IPS-NIHi11 (cell line): Measurements from ENCODE around the gene RNF4.
"Not testable (repeated sequence)": the region's sequence is repeated elsewhere in the genome, so short reads cannot be mapped to it uniquely, and the experiment has no call there.

Experiments
- DNase-seq: peaks from one replicate; pipeline ENCODE4 v3.0.0; 2012; ENCODE audit warnings: mixed read lengths, low spot score

RNF4 gene

DNA sequence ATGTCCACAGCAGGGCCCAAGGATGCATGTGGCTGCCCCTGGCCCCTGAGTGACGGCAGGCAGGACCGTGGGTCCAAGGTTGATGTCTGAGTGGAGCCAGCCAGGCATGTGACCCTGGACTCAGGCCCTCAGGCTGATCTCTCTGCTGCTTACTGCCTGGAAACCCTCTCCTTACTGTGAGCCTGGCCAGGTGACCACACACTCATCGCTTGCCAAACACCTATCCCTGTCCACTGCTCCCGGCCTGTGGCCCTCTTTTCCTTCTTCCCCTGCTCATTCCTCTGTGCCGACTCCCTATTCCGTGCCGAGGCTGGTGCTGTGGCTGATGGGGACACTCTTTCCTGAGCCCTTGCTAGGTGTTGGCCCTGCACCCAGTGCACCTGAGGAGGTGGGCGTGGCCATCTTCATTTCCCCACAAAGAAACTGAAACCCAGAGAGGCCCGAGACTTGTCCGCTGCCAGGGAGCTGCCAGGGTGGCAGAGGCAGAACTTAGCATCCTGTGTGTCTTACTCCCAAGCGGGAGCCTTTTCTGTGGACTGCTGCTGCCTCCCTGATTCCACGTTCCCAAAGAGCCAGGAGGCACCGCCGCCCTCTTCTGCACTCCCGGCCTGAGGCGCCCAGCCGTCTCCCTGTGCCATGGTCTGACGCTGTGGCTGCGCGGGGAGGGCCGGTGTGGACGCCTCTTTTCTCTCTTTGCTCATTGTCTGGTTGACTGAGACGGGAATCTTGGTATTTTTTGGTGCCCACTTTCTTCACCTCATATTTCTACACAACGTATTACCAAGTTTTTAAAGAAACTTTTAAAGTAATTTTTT, 11.2 kb upstream of the RNF4 start:
- no peak for DNase-seq

DNA sequence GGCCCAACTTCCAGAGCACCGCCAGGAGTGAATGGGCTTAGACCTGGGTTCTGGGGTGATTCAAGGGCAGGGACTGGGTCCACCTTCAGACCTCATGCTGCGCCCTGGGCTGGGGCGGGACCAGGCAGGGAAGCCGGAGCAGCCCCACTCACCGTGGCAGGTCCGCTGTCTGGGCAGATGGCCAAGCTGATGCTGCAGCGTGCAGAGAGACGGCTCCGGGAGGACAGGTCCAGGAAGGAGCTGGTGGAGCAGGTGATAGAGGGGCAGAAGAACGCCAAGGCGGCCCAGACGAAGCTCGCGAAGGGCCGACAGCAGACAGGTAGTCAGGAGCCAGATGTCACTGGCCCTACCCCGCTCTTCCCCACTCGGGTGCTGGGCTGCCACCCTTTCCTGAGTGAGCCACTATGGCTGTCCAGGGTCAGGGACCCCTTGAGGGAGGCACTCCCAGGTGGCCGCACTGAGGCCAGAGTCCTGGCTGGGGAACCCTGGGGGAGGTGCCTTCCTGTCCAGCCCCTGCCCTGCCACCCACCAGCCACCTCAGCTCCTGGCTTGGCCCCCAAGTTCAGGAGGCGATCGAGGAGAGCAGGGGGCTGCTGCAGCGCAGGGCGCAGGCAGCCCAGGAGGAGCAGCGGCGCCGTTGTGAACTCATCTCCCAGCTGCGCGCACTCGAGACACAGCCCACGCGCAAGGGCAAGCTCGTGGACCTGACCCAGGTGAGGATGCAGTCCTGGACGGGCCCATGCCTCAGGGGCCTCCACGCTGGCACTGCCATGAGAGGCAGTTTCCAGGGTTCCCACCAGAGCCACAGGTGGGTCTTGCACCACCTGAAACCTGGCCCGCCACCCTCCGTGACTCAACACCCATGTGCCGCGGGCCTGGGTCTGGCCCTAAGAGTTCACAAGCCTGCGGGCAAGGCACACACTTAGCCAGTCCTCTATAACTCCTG, 10.1 kb upstream of the RNF4 start:
- no peak for DNase-seq

DNA sequence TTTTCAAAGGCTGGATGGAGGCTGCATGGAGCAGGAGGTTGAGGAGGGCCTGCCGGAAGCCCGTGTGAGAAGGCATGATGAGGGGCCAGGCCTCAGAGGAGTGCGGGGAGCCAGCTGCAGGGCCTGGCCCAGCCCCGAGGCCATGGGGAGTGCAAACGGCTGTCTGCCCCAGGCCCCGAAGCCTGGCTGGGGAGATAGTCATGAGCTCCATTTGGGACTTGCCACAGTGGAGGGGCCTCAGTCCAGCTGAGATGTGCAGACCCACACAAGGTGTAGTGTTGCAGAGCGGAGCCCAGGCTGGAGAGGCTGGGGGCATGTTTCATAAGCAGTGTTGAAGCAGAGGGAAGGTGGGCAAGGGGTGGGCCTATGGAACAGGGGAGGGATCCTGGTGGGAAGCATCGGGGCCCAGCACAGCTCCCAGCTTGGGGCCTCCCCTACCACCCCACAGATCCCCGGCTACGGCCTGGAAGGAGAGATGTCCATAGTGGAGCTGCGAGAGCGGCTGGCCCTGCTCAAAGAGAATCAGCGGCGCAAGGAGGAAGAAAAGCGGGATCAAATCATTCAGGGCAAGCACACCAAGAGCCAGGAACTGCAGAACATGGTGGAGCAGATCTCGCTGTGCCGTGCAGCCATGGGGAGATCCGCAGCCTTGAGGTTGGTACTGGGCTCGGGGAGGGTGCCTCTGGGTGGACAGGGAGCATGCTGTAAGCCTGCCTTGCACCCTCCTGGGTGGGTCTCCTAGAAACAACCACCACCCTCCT, 9.1 kb upstream of the RNF4 start:
- no peak for DNase-seq

DNA sequence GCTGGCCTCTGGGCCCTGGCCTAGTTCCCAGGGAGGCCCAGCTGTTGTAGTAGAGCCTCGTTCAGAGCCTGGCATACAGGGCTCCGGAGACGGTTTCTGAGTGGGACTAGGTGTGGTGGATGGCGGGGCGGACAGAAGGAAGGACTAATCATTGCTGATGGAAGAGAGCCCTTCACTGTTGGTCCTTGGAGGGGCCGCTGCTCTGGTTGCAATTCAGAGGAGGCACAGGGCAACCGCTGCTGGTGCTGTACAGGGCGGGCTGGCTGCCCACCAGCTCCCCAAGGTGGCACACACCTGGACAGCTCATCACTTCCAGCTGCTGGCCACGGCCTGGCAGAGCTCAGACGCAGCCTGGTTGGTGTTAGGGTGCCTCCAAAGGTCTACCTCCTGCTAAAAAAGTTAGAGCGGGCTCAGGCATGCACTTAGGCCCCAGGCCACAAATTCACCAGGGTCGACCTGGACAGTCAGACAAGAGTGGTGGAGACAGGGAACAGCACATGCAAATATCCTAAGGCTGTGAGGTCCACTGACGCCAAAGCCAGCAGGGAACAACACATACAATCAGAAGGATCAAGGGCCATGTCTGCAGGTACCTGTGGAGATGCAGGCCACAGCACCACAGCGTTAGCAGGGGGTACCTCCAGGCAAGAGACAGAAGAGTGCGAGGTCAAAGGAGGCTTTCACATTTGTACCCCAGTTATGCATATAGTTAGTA, 7.5 kb upstream of the RNF4 start:
- peak; percentile 6 for DNase-seq

DNA sequence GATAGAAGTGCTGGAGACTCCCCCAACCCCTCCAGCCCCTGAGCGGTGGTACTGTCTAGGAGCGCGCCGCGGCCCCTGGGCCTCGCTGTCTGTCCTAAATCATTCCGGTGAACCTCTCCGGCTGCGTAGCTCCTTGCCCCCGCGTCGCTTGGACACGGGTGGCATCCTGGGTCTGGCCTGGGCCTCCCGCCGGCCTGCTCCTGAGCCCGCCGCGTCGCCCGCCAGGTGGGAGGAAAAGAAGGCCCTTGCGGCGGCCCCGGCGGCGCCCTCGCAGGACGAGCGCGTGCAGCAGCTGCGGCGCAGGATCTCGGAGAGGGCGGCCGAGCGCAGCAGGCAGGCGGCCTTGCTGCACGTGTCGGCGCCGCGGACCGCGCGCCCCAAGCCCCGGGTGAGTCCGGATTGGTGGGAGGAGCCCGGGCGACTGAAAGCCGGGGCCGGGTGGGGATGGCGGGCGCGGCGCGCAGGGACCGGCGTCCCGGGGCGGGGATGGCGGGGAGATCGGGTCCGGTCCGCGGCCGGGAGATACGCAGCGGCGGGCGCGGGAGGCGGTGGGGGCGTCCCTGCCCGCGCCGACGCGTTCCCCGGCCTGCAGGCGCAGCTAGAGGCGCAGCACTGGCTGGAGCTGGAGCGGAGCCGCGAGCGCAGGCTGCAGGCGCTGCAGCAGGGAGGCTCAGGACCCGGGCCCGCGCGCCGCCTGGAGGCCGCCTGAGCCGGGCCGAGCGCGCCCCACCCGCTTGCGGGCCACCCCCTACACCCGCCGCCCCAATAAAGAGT, 6.5 kb upstream of the RNF4 start:
- DNase-seq = peak; percentile 90

DNA sequence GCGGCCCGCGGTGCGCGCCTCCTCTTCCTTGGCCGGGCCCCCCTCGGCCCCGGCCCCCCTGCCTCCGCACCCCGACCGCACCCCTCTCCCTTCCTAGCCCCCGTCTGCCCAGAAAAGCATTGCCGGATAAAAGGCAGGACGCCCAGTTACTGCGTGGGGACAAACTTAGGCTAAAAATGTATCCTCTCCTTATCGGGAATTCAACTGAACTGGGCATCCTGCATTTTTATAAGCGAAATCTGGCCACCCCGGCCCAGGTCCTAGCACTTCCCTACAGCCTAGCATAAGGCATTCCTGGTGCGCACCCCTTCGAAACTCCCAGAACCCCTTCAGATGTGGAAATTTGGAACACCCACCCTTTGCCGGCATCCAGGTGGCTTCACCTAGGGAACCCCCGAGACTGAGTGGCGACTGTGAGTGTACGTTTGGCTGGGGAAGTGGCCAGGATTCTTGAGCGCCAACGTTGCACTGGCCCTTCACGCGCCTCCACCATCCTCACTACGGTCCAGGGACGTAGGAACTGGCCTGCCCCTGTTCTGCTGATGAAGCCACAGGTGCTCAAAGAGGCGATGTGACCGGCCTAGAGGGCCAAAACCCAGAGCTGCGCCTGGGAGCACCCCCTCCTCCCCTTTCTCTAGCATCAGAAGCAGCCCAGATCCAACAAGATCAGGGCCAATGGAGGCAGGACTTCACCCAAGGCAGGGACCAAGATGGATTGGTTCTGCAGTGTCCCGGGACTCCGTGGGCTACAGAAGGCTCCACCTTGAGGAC, 5.7 kb upstream of the RNF4 start:
- peak; percentile 2 for DNase-seq

DNA sequence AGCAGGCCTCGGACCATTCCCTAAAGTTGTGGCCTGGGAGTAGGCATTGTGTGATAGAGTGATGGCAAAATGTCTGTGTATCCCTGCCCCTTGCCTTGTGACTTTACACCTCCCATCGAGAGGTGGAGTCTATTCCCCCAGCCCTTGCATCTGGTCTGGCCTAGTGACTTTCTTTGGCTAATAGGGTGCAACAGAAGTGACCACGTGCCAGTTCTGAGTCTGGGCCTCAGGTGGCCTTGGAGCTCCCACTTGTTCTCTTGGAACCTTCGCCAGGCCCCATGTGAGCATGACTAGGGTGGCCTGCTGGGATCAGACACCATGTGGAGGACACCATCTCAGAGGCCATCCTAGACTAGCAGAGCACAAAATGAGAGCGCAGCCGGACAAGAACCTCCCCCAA, 3.9 kb upstream of the RNF4 start:
- DNase-seq = no peak

DNA sequence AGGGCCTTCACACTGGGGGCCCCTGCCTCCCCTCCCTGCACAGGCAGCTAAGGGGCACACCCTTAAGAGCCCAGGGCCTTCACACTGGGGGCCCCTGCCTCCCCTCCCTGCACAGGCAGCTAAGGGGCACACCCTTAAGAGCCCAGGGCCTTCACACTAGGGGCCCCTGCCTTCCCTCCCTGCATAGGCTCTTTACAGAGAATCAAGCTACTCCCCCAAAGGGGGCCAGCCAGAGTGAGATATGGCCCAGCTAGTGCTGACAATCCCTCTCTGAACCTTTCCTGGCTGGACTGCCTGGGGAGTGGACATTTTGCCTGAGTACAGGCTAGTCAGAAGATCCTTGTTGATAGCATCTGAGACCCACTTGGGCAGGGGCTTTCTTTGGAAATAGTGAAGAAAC, 3.4 kb upstream of the RNF4 start:
- not testable (repeated sequence) for DNase-seq

DNA sequence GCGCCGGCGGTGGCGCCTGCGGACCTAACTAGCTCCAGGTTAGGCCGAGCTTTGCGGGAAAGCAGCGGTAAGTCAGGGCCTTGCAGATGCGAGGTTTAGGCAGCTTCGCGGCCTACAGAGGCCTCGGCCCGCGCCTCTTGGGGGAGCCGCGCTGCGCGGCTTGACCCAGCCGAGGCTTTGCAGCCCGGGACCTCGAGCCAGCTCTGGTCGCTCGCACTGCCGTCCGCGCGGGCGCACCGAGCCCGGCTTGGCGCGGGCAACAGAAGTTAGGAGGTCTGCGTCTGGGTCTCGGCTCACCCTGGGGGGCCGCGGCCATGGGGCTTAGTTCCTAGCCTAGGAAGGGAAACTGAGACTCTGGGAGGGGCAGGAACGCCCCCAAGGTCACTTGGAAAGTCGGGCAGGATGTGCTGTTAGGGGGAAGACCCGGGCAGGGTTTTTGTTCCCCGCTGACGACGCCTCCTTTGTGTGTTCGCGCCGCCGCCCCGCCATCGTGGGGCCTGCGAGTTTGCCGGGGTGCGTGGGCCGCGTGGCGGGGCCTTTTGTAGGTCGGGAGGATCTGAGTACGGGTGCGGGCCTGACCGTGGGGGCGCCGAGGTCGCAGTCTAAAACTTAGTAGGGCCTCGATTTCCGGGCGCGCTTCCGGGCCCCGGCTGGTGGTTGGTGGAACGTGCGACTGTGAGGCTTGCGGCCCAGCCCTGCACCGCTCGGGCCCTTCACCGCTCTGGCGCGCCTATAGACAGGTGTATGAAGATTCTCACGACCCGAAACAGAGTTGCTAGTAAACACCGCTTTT, 482 bp downstream of the RNF4 start:
- DNase-seq = peak; percentile 72

DNA sequence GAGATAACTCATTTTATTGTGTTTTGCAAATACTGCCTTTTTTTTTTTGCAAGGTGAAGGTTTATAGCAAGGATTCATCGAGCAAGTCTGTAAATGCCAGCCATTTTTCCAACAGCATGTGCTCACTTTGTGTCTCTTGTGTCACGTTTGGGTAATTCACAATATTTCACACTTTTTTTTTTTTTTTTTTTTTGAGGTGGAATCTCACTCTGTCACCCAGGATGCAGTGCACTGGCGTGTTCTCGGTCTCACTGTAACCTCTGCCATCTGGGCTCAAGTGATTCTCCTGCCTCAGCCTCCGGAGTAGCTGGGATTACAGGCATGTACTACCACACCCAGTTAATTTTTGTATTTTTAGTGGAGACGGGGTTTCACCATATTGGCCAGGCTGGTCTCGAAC, 1.9 kb downstream of the RNF4 start:
- no peak for DNase-seq

DNA sequence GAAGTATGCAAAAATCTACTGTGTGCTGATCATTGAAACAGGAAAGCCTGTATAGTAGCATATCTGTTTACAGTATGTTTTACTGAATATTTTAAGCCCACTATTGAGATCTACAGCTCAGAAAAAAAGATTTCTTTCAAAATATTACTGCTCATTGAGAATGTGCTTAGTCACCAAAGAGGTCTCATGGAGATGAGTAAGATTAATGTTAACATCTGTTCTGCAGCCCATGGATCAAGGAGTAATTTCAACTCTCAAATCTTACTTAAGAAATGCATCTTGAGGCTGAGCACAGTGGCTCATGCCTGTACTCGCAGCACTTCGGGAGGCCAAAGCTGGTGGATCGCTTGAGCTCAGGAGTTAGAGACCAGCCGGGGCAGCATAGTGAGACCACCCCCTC, 3.3 kb downstream of the RNF4 start:
- DNase-seq = no peak

DNA sequence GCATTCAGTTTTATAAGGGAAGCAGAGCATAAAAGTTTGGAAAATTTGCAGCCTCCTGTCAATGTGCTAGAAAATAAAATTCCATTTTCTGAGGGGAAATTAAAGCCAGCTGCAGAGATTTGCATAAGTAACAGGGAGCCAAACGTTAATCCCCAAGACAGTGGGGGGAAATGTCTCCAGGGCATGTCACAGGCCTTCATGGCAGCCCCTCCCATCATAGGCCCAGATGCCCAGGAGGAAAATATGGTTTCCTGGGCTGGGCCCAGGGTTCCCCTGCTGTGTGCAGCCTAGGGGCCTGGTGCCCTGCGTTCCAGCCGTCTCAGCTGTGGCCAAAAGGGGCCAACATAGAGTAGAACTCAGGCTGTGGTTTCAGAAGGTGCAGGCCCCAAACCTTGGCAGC, 9.3 kb downstream of the RNF4 start:
- no peak for DNase-seq

DNA sequence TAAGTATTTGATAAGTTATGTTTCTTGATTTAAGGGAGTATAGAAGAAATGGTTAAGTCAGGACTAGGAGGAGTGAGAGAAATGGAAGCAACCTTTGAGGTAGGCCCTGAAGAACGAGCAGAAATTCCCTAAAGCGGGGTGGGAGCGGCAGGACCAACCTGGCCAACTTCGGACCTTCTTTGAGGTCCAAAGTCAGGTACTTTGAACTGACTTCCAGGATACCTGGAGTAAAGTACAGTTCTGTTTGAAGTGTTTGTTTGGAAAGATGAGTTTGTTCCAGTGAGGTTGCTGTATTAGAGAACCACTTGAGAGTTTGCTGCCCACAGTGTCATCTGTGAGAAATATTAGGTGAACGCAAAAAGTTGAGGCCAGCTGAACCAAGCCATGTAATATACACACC, 11.7 kb downstream of the RNF4 start:
- no peak for DNase-seq

DNA sequence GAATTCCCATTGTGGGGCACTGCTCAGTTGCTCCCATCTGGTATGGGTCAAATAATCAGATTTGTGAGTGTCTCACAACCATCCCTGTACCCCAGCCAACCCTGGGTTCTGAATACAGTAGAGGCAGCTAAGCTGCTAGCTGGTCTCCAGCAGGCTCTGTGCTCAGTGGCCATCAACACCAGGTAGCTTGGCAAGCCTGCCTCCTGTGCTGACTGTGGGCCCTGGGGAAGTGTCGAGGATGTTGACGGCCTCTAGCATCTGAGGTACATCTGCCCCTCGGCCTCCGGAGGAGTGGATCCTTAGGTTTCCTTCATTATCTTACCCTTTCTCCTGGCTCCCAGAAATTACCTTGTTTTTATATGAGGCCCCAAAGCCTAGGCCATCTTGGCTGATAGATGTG, 13.3 kb downstream of the RNF4 start:
- DNase-seq = no peak

DNA sequence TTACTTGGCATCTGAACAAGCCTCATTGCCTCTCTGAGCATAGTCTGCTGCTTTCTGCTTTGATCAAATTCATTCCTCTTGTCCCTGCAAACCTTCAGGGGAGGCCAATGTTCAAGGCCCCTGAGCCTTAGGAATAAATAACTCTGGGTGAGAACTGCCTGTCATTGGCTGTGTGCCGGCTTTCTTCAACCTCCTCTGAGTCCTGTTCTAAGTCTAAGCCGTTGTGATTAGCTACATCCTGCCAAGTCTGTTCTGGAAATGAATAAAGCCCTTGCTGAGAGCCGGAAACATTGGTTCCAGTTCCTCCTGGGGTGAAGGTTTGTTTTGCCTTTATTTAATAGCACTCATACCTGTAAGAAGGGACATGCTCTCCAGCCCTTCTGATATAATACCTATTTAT, 13.8 kb downstream of the RNF4 start:
- DNase-seq = no peak

DNA sequence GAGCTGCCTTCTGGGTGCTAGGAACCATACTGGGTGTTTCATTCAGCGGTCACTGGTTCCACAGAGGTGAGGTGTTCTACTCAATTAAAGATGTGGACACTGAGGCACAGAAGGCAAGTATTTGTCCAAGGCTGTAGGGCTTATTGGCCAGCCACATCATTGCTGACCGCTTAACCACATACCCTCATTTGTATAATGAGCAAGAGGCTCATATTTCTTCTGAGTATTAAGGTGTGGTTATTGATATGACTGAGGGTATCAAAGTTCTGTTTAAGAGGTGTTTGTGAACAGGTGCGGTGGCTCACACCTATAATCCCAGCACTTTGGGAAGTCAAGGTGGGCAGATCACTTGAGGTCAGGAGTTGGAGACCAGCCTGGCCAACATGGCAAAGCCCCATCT, 14.3 kb downstream of the RNF4 start:
- no peak for DNase-seq

DNA sequence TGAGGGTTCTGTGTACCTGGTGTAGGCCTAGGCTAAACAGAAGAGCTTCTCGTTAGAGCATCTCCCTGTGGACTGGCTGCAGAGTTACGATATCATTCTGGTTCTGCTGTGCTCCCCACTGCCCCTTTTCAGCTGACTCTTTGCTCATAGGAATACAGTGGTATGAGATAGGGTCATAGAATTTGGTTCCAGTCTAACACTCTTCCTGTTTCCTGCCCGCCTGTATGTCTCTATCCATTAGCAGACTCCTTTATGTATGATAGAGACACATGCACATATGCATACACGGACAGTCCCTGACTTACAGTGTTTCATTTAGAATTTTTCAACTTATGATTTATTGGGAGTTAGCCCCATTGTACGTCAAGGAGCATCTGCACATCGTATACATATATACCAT, 15.3 kb downstream of the RNF4 start:
- DNase-seq = no peak

DNA sequence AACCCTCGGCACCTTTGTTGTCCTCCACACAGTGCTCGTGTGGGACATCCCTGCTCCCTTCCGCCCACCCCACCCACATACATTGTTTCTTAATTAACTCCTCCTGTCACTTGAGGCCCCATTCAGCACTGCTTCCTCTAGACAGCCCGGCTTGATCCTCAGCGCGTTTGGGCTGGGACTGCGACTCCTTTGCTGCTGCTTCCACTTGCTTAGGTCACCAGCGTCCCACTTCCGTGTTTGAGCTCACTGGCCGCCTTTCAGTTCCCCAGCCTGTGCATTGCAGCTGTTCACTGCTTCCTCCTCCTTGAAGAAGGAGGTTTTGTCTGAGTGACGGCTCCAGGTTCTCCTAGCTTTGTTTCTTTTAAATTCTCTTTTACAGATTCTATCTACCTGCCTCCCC, 16.1 kb downstream of the RNF4 start:
- no peak for DNase-seq

DNA sequence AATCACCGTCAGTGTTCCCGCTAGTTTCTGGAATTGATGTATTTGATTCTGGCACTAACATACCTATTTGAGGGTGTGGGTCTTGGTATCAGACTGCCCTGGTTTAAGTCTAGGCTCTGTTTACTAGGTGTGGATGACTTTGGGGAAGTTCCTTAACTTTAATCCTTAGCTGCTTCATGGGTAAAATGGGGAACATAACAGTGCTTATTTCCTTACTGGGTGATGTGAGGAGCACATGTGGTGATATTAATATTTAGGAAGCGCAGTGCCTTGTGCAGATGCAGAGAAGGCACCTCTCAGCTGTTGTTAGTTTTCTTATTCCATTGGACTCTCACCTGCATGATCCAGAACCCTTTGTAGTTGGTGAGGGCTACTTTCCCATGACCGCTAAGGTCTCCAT, 17.1 kb downstream of the RNF4 start:
- DNase-seq = no peak
